Renal cortical epithelial cell (primary cell): ENCODE measurements around the gene MLYCD. TPM values are rescaled to one million over a fixed set of nuclear protein-coding genes. Genes with fewer than 3 reads are reported as not detected.
"Not testable (repeated sequence)": the region's sequence is repeated elsewhere in the genome, so short reads cannot be mapped to it uniquely, and the experiment has no call there.

Source experiments
- DNase-seq: peaks from one replicate; pipeline ENCODE4 v3.0.0-alpha.2; 2011; ENCODE audit warnings: low read depth
- total RNA-seq: library from RNA; depleted of rRNA; stranded (reverse); fragments of >200 nt; gene quantifications from 2 replicates; pipeline ENCODE4 v1.2.3, GENCODE V29; 2014

The MLYCD gene
- total RNA-seq, 1 donor from 2014 or later = 7.1 TPM

DNA sequence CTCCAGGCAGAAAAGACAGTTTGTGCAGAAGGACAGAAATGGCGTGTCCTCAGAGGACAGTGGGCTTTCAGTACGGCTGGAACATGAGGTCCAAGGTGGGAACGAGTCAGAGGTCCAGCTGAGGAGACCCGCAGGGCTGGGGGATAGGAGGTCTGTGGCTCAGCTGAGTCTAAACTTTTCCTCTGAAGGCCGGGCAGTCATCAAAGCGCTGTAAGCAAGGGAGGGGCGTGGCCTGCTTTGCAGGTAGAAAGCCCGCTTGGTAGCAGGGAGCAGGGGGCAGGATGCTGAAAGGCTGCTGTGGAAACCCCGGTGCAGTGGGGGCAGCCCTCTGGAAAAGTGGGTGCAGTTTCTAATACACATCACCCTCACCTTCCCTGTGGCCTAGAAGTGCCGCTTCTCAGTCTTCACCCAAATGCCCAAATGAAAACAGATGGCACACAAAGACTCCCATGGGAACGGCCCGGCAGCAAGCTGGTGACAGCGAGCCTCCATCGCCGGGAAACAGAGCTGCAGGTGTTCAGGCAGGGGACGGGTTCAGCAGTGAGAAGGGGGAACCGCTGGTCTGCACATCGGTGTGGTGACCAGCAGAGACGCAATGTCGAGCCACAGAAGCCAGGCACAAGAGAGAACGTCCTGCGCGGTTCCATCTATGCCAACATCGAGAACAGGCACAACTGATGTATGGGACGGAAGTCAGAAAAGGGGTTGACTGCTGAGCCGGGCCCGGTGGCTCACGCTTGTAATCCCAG, 41.9 kb downstream of the MLYCD start:
- DNase-seq = no peak

DNA sequence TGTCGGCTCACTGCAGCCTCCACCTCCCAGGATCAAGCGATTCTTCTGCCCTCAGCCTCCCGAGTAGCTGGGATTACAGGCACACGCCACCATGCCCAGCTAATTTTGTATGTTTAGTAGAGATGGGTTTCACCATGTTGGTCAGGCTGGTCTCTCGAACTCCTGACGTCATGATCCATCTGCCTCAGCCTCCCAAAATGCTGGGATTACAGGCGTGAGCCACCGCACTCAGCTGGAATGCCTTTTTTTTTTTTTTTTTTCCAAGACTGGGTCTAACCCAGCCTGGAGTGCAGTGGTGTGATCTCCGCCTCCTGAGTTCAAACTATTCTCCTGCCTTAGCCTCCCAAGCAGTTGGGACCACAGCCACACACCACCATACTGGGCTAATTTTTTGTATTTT, 42.6 kb downstream of the MLYCD start:
- not testable (repeated sequence) for DNase-seq

DNA sequence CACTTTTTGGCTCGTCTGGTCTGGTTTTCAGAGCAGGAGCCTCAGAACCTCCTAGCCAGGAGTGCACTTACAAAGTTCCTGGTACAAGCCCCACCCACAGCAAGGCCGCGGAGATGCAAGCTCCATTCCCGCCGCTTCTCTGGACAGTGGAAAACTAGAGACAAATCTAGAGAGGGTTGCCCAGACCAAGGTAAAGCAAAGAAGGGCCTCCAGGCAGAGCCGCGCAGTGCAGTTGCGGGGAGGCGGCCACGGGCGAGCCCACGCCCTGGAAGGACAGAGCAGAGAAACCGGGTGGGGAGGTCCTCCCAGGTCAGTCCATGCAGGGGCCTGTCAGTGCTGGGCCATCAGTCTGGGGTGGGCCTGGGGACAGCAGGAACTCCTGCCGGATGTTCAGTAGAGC, 43.2 kb downstream of the MLYCD start:
- no peak for DNase-seq

DNA sequence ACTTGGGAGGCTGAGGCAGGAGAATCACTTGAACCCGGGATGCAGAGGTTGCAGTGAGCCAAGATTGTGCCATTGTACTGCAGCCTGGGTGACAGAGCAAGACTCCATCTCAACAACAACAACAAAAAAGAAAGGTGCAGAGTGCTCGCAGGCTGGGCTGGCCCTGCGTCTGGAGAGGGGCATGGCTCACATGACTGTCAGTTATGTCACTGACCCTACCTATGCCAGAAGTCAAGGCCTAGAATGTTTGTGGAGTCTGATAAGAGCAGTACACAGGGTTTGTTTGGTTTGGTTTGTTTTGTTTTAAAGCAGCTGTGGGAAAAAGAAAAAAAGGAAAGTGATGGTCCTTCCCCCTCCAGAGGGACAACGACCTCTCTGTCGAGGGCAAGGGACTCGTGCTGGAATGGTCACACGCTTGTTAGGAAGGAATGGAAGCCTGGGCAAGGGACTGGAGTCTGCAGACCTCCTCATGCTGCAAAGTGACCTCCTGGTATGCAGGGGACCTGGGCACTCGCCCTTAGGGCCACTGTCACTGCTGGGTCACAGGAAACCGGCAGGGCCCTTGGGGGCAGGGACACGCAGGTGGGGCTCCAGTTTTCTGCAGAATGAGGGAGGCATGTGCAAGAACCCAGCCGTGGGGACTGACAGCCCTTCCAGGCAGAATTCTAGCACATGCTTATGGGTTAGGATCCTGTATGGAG, 44.0 kb downstream of the MLYCD start:
- no peak for DNase-seq

DNA sequence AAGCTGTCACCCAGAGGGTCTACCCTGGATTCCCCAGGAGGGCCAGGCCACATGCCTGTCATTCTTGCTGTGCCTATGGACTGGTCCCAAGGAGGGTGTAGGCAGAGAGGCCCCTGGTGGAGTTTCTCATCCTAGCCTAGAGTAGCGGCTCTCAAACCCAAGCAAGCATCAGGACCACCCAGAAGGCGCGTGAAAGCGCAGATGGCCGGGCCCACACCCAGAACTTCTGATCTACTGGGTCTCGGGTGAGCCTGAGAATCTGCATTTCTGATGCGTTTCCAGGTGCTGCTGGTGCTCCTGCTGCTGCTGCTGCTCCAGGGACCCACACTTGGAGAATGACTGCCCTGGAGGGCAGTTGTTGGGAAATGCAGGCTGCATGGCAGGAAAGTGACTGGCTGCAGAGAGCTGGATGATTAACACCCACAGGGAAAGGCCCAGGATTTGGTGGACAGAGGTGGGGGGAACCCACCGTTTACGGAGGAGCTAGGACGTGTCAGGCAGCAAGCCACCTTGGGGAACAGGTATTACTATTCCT, 44.7 kb downstream of the MLYCD start:
- no peak for DNase-seq

DNA sequence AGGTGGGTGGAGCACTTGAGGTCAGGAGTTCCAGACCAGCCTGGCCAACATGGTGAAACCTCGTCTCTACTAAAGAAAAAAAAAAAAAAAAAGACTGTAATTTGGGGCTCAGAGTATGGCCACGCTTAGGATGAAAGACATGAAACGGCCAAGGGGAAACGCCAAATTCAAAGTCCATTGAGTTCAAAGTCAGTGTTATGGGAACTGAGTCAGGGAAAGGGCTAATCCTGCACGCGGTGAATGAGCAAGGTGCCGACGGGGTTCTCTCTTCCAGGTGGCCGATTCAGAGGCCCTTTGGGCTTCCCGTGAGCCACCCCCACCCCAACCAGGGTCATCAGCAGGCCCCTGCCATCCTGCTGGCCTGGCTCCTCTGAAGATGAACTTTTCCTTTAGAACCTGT, 46.7 kb downstream of the MLYCD start:
- DNase-seq = no peak

DNA sequence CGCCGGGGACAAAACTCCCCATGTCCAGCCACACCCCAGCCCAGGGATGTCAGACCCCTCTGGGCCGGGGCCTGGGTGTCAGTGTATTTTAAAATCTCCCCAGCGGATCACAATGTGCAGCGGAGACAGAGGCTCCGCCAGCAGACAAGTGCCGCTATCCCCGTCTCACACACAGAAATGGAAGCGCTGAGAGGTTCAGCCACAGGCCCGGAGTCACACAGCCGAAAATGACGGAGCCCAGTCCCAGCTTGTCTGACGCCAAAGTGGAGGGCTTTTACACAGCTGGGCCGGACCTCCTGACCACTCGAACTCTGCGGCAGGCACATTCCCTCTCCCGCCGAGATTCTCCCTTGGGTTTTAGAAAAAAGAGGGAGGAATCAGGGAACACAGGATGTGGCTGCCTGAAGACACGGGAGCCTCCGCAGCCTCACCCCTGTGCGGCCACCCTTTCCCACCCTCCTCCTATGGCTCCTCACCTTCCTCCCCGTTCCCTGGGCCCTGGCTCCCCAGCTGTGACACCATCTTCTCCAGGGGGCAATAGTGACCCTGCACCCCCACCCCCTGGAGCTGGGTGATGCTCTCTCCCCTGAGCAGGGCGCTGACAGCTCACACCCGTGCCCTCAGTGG, 47.4 kb downstream of the MLYCD start:
- DNase-seq = no peak

DNA sequence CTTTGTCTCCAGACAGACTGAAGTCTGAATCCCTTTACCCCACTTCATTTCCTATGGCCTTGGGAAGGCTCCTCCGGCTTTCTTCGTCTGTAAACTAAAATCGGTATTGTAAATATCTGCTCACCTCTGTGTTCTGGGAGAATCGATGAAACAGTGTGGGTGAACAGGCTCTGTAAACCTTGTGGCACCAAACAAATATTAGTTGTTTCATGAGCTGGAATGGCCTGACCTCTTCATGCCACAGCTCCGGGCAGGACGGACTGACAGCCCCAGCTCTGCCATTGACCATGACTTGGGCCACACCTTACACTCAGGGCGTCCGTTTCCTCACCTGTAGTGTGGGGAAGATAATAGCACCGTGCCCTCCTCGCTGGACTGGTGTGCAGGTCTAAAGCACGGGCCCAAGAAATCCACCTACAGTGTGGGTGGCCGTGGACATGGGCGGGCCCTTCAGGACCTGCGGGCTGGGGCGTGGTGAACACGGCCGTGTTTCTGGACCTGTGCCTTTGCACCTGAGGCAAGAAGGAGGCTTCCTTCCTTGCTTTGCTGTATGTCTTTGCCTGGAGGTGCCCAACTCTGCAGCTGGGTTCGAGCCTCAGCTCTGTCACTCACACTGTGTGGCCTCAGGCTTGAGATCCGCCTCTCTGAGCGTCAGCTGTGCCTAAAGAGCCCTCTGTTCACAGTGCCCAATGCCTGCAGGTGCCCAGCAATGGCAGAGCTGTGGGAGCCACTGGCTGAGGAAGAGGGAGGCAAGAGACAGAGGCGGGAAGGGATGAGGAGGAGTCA, 48.1 kb downstream of the MLYCD start:
- no peak for DNase-seq

DNA sequence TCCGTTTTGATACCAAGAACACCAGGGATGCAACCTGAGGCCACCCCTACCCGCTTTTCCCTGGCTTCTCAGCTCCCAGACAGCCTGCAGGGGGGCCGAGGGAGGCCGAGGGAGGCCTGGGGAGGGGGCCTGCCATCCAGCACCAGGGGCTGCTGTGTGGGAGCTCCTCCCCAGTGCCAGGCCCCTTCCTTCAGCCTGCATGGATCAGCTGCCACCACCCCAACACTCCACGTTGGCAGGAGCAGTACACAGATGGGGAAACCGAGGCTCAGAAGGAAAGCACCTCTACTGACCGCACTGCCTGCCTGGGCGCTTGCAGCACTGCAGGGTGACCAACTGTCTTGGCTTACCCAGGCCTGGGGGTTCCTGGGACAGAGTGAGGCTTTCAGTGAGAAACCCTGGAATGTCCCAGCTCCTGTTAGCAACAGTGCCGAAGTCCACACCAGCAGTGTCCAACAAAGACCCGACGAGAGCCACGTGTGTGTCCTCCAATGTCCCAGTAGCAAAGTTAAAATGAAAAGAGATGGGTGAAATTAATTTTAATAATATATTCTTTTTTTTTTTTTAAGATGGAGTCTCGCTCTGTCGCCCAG, 48.8 kb downstream of the MLYCD start:
- DNase-seq = no peak

DNA sequence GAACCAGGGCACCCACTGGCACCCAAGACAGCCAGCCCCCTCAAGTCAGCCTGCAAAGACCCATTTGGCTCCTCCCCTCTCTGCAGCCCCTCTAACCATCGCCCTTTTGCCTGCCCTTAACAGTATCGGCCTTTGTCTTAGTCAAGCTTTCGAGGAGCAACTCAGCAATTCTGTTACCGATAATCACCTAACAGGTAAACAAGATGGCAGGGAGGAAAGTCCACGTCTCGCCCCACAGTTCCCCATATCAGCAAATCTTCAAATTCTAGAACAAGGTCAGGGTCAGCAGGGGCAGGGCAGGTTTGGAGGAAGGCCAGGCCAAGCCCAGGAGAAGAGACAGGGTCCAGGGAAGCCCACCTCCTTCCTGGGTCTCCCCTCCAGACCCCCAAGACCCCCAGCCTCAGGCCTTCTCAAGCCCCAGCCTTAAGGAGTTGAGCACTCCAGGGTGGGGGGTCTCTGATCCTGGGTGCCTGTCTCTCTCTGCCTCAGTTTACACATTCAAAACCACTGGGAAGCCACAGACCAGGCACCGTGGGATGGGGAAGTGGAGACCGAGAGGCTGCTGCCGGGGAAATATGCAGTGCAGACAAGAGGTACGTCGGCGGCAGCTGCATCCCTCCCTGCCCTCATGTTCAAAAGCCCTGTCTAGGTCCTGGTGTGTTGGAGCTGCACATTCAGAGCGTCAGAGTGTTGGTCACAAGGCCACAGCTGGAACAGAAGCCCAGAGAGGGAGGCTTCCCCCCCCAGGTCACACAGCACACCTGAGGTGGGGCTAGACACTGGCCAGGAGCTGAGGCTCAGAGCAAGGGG, 50.2 kb downstream of the MLYCD start:
- no peak for DNase-seq

DNA sequence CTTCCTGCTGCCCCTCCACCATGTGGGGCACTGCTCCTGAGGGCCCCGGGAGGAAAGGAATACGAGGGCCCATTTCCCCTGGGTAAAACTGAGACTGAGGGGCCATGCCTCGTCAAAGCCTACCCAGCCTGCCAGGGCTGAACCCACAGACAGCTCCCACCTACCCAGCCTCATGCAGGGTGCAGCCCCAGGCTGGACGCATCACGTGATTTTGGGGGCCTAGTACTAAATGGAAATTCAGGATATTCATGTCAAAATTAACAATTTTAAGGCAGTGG, 50.7 kb downstream of the MLYCD start:
- DNase-seq = no peak

DNA sequence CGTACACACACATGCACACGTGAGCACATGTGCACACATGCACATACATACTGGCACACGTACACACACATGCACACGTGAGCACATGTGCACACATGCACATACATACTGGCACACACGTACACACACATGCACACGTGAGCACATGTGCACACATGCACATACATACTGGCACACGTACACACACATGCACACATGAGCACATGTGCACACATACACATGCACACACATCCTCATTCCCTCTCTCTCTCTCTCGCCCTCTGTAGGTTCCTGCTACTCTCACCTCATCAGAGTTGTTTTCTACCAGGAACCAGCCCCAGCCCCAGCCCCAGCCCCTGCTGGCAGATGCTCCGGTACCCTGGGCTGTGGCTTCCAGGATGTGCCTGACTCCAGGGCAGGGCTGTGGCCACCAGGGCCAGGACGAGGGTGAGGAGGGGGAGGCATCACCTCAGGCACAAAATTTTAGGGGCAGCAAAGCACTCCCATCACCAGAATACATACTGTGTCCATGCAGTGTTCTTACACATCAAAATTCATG, 52.0 kb downstream of the MLYCD start:
- DNase-seq = not testable (repeated sequence)

DNA sequence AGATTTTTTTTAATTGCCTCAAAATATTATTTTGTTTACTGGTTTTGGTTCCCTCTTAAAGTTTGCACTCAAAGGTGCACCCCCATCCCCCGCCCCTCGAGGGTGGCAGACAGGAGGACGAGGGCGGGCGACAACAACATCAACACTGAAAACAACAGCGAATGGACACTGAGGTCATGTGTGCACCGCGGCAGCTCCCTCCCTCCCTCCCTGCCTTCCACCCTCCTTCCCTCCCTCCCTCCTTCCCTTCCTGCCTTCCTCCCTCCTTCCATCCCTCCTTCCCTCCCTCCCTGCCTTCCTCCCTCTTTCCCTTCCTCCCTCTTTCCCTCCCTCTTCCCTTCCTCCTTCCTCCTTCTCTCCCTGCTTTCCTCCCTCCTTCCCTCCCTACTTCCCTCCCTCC, 52.6 kb downstream of the MLYCD start:
- no peak for DNase-seq

DNA sequence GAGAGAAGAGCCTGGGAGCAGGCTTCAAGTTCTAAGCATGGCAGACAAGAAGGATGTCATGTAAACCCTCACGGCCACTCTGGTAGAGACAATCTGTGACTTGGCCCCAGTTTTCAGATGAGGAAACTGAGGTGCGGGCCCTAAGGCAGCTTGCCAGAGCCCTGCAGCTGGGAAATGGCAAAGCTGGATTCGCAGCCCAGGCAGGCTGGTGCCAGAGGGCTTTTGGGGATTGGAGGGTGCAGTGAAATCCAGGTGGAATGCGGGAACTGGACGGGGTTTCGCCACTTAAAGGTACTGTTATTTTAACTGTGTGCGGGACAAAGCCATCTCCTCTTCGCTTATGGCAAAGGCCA, 53.6 kb downstream of the MLYCD start:
- DNase-seq = peak; percentile 58

DNA sequence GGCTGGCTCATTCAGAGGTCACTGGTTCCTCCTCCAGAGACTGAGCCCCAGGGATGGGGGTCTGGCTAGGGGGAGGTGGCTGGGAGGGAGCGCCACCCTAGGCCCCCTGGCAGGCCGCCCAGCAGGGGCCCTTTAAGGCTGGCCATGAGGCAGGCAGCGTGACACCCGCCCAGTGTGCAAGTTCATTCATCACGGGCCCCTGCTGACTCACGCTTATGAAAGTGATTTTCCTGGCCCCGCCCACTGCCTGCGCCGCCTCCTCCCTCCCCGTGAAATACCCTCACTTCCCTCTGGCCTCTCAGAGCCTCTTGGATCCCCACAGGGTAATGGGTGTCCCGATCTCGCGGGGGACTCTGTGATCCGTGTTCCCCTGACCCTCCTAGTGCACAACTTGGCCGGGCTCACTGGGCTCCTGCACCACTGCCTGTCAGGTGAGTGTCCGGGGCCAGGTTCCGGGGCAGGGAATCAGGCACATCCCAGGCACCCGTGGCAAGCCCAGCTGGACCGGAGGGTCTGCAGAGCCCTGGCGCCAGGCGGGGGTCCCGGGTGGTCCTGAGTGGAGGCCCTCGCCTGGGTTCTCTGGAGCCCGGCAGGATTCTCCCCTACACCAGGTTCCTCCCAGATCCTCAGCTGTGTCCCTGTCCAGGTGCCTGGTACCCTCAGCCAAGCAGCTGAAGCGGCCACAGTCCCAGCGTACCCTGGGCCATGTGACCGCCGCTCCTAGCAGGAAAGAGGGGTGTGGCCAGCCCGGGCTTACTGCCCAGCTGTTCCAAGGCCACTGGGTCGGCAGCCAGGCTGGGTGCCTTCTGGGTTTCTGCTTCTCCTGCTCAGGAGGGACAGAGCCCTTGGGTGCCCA, 54.3 kb downstream of the MLYCD start, which contains the start of gene OSGIN1:
OSGIN1 (plus strand) TSS at position 301 of the 856 bp plus-strand sequence. CDS start 4,432 bp downstream, outside the sequence.
- DNase-seq = peak; percentile 86

DNA sequence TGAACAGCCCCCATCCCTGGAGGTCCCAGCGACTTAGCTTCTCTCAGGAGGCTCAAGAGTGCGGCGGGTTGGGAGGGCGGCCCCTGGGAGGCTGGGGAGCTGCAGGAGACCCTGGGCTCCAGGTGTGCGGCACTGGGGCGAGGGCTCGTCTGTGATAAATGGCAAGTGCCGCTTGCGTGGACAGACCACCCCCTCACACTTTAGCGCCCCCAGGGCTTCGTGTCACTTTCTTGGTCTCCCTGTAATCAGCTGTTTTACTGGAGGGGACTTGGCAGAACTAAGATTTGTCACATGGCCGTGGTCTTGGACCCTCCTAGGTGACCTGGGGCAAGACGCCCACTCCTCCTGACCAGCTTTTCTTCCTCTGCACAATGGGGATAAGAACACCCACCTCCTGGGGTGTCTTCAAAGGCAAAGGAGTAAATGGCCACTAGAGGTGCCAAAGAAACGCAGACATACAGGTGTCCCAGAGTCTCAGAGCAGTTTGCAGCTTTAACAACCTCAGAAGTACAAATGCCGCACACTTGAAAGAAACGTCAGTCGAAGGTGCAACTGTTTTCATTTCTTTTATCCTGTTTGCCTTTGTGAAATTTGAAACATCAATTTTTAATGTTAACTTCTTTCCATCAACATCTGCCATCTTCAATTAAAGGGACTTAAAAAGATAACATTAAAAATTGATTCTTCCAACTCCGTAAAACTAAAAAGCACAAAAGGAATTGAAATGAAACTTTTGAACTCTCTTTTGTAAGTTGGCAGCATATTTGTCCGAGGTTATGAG, 55.1 kb downstream of the MLYCD start:
- DNase-seq = peak; percentile 62

DNA sequence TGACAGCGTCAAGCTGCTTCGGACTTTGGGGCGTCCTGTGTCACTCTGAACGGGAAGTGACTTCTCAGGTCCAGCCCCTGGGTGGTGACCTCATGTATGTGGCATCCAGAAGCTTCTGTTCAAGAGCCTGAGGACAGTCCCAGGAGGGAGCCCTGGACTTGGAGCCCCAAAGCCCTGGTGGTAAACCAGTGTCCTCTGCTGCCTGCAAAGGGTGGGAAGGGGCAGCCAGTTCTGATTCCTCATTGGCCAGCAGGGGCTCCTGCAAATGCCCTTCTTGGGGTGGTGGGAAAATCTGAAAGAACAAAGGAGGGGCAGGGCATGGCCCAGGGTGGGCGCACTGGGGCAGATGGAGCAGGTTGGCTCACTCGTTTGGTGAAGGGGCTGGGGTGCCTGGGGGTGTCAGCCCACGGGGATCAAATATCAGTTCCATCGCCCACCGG, 55.7 kb downstream of the MLYCD start:
- peak; percentile 37 for DNase-seq

DNA sequence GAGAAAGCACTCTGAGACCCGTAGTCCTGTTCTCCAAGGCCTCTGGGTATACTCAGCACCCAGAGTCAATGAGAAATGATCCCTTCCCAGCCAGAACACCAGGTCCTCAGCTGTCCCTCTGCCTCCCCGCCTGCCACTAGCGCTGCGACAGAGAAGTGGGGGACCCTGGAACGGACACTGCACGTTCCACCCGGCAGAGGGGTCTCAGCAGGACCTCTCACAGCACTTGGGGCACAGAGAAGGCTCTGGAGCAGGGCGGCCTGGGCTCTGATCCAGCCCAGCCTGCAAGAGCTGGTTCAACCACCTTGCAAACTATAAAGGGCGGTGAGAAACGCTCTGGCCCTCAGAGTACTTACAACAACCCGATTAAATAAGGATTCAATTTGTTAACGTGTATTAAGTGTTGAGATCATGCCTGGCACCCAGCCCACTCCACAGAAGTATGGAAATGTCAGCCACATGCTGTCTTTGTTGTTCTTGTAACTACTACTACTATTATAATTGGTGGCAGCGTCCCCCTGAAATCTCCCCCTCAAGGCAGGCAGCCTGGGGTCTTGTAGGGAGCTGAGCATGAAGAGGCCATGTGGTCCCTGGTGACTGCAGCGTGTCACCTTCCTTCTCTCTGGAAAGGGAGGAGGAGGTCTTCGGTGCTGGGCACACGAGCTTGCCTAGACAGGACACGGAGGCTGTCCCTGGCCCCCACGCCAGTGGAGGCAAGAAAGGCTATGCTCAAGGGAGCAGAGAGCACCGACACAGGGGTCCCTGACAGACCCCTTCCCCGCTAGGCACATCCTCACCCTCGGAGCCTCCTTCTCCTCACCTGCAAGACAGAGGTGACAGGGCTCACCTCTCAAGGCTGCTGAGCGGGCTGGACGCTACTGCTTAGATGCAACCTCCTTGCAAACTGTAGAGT, 56.6 kb downstream of the MLYCD start:
- no peak for DNase-seq
